Measurements from ENCODE around the gene CANX.
A peak's percentile ranks its signal among the peaks of the same experiment; 100 is the strongest.

- TF ChIP-seq CTCF (conservative IDR thresholded peaks at IDR 0.05; ENCODE audit: low read length) (peak; percentile 99), EZH2phosphoT487 (IDR thresholded peaks at IDR 0.05; ENCODE audit: borderline replicate concordance, low read depth, low read length) (no peak)
Measured at GRCh38 chr5:179763215-179763945, 64.6 kb downstream of the CANX start.
